Bronchial epithelial cell (primary cell): ENCODE results near the gene HRCT1. TPM values are rescaled to one million over a fixed set of nuclear protein-coding genes. Genes with fewer than 3 reads are reported as not detected.
A peak's percentile ranks its signal among the peaks of the same experiment; 100 is the strongest.

Source experiments
- DNase-seq: peaks from one replicate; pipeline ENCODE4 v3.0.0-alpha.2; 2010; ENCODE audit warnings: low read depth
- FAIRE-seq: peaks from 2 replicates; lab custom pipeline; 2011; peaks lifted over from hg19 to GRCh38; lab: Jason Lieb, UNC
- H3K27me3 ChIP-seq: 2 replicates; pipeline ENCODE4 v1.5.1; 2011; ENCODE audit warnings: low read length; ENCODE audit not compliant: control insufficient read depth, insufficient read depth
- H3K36me3 ChIP-seq: 2 replicates; pipeline ENCODE4 v1.5.1; 2011; ENCODE audit warnings: low read length; ENCODE audit not compliant: control insufficient read depth, insufficient read depth
- H3K4me3 ChIP-seq: 2 replicates; pipeline ENCODE4 v1.5.1; 2011; ENCODE audit warnings: mild to moderate bottlenecking, low read depth, low read length, control low read depth
- total RNA-seq: library from RNA; depleted of rRNA; stranded (reverse); fragments of >200 nt; gene quantifications from 2 replicates; pipeline ENCODE4 v1.2.1, GENCODE V29; 2014
- TF ChIP-seq, protein P1 (sequence below): IDR thresholded peaks from 2 replicates; pipeline ENCODE4 v1.5.1; 2011; ENCODE audit warnings: mild to moderate bottlenecking, moderate library complexity, low read length, control low read depth, inconsistent platforms; ENCODE audit not compliant: insufficient read depth, severe bottlenecking

HRCT1 gene
- total RNA-seq, 1 donor from 2014 or later = 0.26 TPM

DNA sequence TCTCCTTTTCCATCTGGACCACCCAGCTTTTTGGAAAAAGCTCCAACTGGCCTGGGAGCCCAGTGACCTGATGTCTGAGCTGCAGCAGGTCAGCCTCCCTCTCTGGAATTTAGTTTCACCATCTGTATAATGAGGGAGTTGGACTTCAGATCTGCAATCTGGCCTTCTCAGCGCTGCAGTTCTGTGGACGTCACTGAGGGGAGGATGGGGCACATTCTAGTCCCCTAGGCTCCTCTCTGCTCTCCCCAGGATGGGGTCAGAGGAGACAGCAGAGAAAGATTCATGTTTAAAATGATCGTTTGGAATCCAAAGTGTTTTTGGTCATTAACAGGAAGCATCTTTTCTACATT is 46.0 kb upstream of the HRCT1 start:
- TF ChIP-seq, protein P1, sequence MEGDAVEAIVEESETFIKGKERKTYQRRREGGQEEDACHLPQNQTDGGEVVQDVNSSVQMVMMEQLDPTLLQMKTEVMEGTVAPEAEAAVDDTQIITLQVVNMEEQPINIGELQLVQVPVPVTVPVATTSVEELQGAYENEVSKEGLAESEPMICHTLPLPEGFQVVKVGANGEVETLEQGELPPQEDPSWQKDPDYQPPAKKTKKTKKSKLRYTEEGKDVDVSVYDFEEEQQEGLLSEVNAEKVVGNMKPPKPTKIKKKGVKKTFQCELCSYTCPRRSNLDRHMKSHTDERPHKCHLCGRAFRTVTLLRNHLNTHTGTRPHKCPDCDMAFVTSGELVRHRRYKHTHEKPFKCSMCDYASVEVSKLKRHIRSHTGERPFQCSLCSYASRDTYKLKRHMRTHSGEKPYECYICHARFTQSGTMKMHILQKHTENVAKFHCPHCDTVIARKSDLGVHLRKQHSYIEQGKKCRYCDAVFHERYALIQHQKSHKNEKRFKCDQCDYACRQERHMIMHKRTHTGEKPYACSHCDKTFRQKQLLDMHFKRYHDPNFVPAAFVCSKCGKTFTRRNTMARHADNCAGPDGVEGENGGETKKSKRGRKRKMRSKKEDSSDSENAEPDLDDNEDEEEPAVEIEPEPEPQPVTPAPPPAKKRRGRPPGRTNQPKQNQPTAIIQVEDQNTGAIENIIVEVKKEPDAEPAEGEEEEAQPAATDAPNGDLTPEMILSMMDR = no peak
- DNase-seq (no peak), FAIRE-seq (no peak)
- no peaks in the 10 kb centered on the region for H3K36me3 ChIP-seq
- no peak overlapping the region for H3K4me3 ChIP-seq
- H3K27me3 ChIP-seq = peaks cover 14% of the 10 kb centered on the region

DNA sequence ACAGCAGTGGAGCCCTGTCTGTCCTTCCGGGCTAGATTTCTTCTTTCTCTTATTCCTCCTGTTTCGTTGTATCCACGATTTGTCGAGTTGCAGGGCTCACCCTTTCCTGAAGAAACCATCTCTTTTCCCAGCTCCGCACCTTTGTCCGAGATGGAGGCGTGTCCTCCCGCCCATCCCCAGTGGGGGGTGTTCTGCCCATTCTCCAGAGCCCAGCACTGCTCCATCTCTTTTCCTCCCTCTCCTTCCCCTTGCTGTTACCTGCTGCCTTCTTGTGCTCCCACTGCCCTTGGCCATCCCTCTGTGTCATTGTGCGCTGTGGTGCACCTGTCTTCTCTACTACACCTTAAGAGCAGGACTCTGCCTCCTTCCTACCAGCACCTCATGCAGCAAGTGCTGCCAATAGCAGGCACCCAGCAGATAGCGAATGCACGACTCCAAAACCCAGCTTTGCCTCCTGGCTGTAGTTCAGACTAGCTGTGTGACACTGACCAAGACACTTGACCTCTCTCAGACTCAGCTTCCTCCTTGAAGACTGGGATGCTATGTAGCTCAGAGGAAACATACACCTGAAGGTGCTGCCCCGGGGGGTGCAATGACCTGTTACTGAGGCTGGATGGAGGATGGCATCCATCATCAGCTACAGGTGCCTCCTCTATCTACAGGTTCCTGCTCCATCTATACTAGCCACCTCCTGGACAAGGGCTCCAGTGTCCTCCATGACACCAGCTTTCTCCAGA is 44.7 kb upstream of the HRCT1 start:
- TF ChIP-seq, protein P1 = no peak
- no peak overlapping the region for H3K4me3 ChIP-seq
- FAIRE-seq (no peak), DNase-seq (no peak)
- H3K27me3 ChIP-seq = peaks cover 12% of the 10 kb centered on the region
- H3K36me3 ChIP-seq = no peaks in the 10 kb centered on the region

DNA sequence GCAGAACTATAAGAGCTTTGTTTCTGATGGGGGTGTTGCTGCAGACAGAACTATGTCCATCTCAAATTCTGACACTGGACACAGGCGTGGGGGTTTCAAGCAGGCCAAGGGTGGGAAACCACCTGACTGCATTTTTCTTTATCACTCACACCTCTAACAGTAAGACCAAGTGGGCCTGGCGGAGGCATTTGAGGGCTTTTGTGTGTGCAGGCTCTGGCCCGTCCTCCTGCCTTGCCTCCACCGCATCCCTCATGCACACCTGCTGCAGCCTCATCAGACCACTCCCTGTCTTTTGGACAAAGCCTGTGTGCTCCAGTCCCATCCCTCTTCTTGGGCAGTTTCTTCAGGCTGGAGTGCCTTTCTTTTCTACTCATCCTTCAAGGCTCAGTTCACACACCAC is 43.7 kb upstream of the HRCT1 start:
- FAIRE-seq (no peak), DNase-seq (no peak)
- no peaks in the 10 kb centered on the region for H3K36me3 ChIP-seq
- TF ChIP-seq, protein P1 = no peak
- H3K4me3 ChIP-seq = no peak overlapping the region
- peaks cover 12% of the 10 kb centered on the region for H3K27me3 ChIP-seq

DNA sequence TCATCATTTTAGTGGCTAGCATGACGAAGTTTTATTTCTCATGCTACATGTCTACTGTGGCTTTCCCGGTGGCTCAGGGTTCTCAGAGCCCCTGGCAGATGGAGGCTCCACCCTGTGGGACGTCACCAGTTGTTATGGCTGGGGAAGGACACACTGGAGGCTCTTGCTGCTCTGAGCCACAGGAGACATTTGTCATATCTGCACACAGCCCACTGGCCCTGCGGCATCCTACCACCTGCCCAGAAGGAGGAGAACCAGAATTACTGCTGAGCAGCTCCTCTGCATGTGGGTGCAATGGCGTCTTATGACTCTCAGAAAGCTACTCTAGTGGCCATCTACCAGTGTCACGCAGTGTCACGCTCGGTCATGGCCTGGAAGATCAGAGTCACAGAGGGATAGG is 42.4 kb upstream of the HRCT1 start:
- Histone ChIP-seq H3K4me3 (no peak overlapping the region), H3K36me3 (no peaks in the 10 kb centered on the region), H3K27me3 (peaks cover 12% of the 10 kb centered on the region)
- DNase-seq (no peak), FAIRE-seq (peak; percentile 43)
- TF ChIP-seq, protein P1 = no peak

DNA sequence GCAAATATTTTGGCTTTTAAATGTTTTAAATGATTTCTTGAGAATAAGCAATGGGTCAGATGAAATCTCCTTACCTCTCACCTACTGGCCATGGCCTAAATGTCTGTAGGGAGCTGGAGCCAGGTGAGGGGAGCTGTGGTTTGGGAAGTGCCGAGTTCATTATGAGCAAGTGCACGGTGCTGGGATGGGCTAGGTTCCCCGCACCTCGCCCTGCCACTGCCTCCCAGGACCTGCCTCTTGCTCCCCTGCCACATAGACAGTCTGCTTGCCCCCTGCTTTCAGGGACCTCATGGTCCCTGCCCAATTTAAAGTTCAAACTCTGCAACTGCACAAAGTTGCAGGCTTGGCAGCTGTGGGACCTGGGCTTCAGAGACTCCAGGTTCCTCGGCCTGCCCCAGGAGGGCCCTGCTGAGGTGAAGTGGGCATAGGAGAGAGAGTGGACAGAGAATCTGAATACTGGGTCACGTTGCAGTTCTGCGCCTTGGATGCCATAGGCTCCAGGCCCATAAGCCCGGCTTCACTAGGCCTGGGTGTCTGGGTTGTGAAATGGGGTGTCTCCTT is 41.2 kb upstream of the HRCT1 start:
- FAIRE-seq (no peak), DNase-seq (no peak)
- Histone ChIP-seq H3K4me3 (no peak overlapping the region), H3K27me3 (peaks cover 12% of the 10 kb centered on the region), H3K36me3 (no peaks in the 10 kb centered on the region)
- TF ChIP-seq, protein P1 = no peak
